Measurements from ENCODE around the gene RPA3.

The RPA3 gene

GRCh38 chr7:7756577-7756976, 38.2 kb upstream of the RPA3 start:
- H3K4me3 ChIP-seq (ENCODE audit: low read depth, low read length): no peak overlapping the region
- no peak for TF ChIP-seq REPIN1 (tag by site-specific recombination; IDR thresholded peaks at IDR 0.05; ENCODE audit: low read depth)
- no peak for TF ChIP-seq ZNF221 (tag by site-specific recombination; IDR thresholded peaks at IDR 0.05; ENCODE audit: borderline replicate concordance)
- TF ChIP-seq, protein P1, sequence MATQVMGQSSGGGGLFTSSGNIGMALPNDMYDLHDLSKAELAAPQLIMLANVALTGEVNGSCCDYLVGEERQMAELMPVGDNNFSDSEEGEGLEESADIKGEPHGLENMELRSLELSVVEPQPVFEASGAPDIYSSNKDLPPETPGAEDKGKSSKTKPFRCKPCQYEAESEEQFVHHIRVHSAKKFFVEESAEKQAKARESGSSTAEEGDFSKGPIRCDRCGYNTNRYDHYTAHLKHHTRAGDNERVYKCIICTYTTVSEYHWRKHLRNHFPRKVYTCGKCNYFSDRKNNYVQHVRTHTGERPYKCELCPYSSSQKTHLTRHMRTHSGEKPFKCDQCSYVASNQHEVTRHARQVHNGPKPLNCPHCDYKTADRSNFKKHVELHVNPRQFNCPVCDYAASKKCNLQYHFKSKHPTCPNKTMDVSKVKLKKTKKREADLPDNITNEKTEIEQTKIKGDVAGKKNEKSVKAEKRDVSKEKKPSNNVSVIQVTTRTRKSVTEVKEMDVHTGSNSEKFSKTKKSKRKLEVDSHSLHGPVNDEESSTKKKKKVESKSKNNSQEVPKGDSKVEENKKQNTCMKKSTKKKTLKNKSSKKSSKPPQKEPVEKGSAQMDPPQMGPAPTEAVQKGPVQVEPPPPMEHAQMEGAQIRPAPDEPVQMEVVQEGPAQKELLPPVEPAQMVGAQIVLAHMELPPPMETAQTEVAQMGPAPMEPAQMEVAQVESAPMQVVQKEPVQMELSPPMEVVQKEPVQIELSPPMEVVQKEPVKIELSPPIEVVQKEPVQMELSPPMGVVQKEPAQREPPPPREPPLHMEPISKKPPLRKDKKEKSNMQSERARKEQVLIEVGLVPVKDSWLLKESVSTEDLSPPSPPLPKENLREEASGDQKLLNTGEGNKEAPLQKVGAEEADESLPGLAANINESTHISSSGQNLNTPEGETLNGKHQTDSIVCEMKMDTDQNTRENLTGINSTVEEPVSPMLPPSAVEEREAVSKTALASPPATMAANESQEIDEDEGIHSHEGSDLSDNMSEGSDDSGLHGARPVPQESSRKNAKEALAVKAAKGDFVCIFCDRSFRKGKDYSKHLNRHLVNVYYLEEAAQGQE (tag by site-specific recombination; IDR thresholded peaks at IDR 0.05): no peak
- TF ChIP-seq SCRT1 (tag by site-specific recombination; IDR thresholded peaks at IDR 0.05; ENCODE audit: borderline replicate concordance): no peak
- no peak for TF ChIP-seq ZNF335 (tag by site-specific recombination; conservative IDR thresholded peaks at IDR 0.05)
- TF ChIP-seq ZNF791 (tag by site-specific recombination; IDR thresholded peaks at IDR 0.05): no peak
- TF ChIP-seq, protein P2, sequence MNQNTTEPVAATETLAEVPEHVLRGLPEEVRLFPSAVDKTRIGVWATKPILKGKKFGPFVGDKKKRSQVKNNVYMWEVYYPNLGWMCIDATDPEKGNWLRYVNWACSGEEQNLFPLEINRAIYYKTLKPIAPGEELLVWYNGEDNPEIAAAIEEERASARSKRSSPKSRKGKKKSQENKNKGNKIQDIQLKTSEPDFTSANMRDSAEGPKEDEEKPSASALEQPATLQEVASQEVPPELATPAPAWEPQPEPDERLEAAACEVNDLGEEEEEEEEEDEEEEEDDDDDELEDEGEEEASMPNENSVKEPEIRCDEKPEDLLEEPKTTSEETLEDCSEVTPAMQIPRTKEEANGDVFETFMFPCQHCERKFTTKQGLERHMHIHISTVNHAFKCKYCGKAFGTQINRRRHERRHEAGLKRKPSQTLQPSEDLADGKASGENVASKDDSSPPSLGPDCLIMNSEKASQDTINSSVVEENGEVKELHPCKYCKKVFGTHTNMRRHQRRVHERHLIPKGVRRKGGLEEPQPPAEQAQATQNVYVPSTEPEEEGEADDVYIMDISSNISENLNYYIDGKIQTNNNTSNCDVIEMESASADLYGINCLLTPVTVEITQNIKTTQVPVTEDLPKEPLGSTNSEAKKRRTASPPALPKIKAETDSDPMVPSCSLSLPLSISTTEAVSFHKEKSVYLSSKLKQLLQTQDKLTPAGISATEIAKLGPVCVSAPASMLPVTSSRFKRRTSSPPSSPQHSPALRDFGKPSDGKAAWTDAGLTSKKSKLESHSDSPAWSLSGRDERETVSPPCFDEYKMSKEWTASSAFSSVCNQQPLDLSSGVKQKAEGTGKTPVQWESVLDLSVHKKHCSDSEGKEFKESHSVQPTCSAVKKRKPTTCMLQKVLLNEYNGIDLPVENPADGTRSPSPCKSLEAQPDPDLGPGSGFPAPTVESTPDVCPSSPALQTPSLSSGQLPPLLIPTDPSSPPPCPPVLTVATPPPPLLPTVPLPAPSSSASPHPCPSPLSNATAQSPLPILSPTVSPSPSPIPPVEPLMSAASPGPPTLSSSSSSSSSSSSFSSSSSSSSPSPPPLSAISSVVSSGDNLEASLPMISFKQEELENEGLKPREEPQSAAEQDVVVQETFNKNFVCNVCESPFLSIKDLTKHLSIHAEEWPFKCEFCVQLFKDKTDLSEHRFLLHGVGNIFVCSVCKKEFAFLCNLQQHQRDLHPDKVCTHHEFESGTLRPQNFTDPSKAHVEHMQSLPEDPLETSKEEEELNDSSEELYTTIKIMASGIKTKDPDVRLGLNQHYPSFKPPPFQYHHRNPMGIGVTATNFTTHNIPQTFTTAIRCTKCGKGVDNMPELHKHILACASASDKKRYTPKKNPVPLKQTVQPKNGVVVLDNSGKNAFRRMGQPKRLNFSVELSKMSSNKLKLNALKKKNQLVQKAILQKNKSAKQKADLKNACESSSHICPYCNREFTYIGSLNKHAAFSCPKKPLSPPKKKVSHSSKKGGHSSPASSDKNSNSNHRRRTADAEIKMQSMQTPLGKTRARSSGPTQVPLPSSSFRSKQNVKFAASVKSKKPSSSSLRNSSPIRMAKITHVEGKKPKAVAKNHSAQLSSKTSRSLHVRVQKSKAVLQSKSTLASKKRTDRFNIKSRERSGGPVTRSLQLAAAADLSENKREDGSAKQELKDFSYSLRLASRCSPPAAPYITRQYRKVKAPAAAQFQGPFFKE (tag by site-specific recombination; IDR thresholded peaks at IDR 0.05; ENCODE audit: borderline replicate concordance): no peak
- H3K36me3 ChIP-seq (ENCODE audit: control insufficient read depth in 2 of 2, insufficient read depth in 1 of 2, low read length in 2 of 2): no peaks in the 10 kb centered on the region
- CTCF ChIA-PET: interaction anchor here (0.6 to 1.2 kb wide), 2 partner anchors 75 to 555 kb away, joined by 3 read pairs; no protein-coding TSS in a partner anchor
- H3K27ac ChIP-seq (ENCODE audit: extremely low read depth, low read depth, low read length): no peak overlapping the region
- POLR2A ChIA-PET: no interaction called here
- no peaks in the 10 kb centered on the region for H3K9me3 ChIP-seq (ENCODE audit: control insufficient read depth, insufficient read depth, low read depth, low read length)
- no peaks in the 10 kb centered on the region for H3K4me1 ChIP-seq (ENCODE audit: control insufficient read depth, insufficient read depth, low read length)

GRCh38 chr7:7751243-7752092, 33.1 kb upstream of the RPA3 start:
- Histone ChIP-seq H3K4me1 (ENCODE audit: control insufficient read depth, insufficient read depth, low read length) (peaks cover 9% of the 10 kb centered on the region), H3K4me3 (ENCODE audit: low read depth, low read length) (no peak overlapping the region), H3K27ac (ENCODE audit: extremely low read depth, low read depth, low read length) (no peak overlapping the region), H3K36me3 (ENCODE audit: control insufficient read depth in 2 of 2, insufficient read depth in 1 of 2, low read length in 2 of 2) (no peaks in the 10 kb centered on the region), H3K9me3 (ENCODE audit: control insufficient read depth, insufficient read depth, low read depth, low read length) (no peaks in the 10 kb centered on the region)
- ChIA-PET POLR2A (no interaction called here), CTCF (interaction anchor here (0.7 to 1.9 kb wide), 2 partner anchors 10 to 256 kb away, joined by 3 to 10 read pairs; no protein-coding TSS in a partner anchor)
- TF ChIP-seq ZNF335 (tag by site-specific recombination; conservative IDR thresholded peaks at IDR 0.05): peak; percentile 31; the same call in 1 of the 2 replicates
- no peak for TF ChIP-seq KLF10 (tag by site-specific recombination; IDR thresholded peaks at IDR 0.05)

GRCh38 chr7:7750571-7751242, 32.3 kb upstream of the RPA3 start:
- POLR2A ChIA-PET: no interaction called here
- Histone ChIP-seq H3K4me1 (ENCODE audit: control insufficient read depth, insufficient read depth, low read length) (peaks cover 10% of the 10 kb centered on the region), H3K36me3 (ENCODE audit: control insufficient read depth in 2 of 2, insufficient read depth in 1 of 2, low read length in 2 of 2) (no peaks in the 10 kb centered on the region), H3K4me3 (ENCODE audit: low read depth, low read length) (no peak overlapping the region), H3K27ac (ENCODE audit: extremely low read depth, low read depth, low read length) (no peak overlapping the region), H3K9me3 (ENCODE audit: control insufficient read depth, insufficient read depth, low read depth, low read length) (no peaks in the 10 kb centered on the region)
- TF ChIP-seq ZNF488 (tag by site-specific recombination; IDR thresholded peaks at IDR 0.05) (no peak), ZNF768 (tag by site-specific recombination; IDR thresholded peaks at IDR 0.05) (0 out of 2 replicates have a peak, but pooled peaks have one; percentile 19)
- CTCF ChIA-PET: interaction anchor here (0.6 to 1.9 kb wide), 4 partner anchors 11 to 320 kb away, joined by 3 to 10 read pairs (median 4); no protein-coding TSS in a partner anchor

Measured in HEK293 (cell line).